GM21528 (cell line): ENCODE data around the gene MPEG1.
A peak's percentile ranks its signal among the peaks of the same experiment; 100 is the strongest.

Experiments
- ATAC-seq: cut with Tn5 transposase; IDR thresholded peaks from one replicate; pipeline ENCODE4 v1.9.1; 2021; ENCODE audit warnings: mild to moderate bottlenecking, moderate library complexity; ENCODE audit not compliant: unreplicated experiment, low FRiP score

The MPEG1 gene

DNA sequence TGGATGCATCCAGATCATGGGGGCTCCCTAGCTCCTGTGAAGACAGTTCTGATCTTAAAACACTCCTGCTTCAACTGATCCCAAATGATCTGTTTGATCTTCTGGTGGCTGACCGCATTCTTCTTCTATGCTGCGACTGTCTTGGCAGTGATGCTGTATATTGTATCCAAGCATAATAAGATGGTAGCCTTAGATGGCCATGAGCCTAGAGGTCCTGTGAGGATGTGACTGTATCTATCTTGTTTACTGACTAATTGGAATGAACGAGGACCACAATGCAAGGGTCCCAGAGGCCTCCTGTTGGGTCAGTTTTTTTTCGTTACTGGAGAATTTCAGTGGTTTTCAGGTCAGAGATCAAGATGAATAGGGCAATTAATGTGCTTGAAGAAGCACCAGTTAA is 7.1 kb upstream of the MPEG1 start:
- no peak for ATAC-seq

DNA sequence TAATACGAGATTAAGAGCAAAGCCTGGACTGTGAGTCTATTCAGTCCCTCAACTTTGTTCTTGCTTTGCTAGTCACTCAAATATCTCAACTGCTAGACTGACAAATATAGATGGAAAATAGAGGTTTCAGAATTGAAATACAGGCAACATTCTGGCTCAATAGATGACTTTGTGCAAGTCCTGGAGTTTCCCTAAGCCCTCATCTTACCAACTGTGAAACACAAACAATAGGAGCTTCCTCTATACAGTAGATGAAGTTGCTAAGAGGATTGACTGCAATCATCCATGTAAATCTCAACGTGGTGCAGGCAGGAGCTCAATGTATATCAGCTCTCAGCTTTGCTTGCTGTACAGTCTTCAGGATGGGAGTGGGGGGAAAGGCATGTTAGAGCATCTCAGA is 6.2 kb upstream of the MPEG1 start:
- no peak for ATAC-seq

DNA sequence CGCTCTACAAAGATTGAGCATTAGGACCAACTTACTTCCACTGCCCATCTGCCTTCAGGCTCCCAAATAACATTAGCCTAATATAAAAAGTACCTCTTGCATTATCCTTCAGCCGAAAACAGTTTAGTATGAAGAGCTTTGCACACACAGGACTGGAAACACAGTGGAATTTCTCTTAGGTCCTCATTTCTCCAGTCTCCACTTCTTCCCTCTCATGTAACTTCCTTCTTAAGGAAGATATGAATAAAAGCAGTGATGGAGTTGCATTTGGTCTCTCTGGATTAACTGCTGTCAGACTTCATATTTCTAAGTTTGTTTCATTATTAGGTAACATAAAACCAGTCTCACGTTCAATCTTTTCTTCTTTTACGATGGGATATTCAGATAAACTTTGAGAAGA is 5.6 kb upstream of the MPEG1 start:
- ATAC-seq: no peak

DNA sequence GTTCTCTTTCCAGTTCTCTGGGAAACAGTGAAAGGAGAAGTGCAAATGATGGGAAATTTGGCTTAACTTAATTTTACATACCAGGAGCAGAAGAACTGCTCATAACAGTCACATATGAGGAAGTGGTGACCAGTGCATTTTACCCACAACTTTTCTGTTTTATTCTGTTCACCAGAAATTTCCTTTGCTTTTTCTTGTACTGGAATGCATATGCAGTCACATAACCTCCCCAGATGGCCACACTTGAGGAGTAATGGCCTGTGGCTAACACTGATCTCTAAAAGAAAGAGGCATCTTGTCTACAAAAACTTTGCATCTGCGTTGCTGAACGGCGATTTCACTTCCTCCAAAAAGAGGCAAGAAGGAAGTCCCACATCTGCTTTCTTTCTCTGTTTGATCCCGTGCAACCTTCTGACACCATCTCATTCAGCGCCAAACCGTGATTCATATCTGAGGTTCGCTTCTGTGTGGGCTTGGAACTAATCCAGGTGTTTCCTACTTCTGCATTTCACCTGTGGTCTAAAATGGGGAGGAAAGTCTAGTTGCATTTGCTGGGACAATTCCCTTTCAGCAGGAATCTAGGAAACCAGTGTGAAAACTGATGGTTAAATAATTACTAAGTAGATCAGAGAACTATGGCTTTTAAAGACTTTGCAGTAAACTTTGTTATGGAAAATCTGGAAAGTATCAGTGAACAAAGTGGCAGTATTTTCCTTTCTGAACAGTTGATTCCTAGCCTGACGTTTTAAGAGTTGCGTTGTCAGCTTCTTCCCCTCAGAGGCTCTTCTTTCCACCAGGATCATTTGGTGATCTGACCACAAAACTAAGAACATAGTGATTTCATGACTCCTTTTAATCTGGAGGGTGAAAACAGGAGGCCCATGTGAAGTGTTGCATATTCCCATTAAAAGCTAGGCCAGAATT is 4.2 kb upstream of the MPEG1 start:
- ATAC-seq: peak; percentile 89

DNA sequence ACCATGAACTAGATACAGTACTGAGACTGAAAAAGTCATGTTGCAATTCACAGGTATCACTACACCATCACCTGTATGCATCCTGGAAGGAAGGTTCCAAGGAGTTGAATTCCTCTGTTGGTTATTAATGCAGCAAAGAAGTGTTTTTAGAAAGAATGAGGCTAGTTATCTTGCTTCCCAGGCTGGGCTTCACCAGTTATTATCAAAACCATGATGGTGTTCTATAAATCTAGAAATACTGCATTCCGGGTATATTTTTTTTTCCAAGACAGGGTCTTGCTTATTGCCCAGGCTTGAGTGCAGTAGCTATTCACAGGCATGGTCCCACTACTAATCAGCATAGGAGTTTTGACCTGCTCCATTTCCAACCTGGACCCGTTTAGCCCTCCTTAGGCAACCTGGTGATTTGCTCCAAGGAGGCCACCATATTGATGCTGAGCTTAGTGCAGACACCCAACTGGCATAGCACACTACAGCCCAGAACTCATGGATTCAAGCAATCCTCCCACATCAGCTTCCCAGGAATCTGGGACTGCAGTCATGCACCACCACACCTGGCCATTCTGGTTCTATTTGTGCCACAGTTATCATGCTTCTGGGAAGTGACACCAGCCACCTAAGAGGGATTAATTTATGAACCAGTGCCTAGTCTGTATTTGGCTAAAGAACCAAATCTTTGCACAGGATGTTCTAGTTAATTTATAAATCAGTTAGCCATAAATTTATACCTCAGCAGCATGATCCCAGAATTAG is 1.6 kb upstream of the MPEG1 start:
- ATAC-seq: no peak

DNA sequence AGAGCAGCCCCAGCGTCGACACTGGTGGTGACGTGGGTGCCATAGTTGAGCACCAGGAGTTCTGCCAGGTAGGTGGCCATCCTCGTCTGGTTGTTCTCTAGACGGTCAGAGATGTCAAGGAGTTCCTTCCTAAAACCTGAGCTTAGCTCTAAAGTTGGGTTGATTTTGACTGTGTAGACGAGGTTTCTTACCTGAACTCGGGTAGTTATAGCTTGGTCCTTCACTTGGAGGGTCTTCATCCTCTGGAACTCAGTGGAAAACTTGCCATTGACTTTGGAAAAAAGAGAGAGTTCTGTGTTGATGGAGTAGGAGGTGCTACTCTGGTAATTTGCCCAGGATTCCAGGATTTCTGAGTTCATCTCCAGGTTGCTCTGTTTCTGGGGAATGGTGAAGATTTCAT is 505 bp downstream of the MPEG1 start:
- no peak for ATAC-seq

DNA sequence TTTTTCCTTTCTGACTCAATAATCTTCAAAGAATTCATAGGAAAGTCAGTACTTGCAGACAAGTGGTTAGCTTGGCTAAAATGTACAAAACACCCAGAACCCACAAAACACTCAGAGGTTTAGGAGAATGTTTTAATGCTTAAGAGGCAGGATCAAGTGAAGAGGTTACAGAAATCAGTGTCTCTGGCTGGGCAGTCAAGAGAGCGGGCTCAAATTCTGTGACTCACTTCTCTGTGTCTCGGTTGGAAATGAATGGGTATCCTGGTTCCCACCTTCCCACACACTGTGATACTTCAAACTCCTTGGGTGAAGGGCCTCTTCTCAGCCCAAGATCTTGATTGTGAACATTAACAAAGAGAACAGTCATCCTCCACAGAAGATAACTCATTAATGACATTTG is 3.8 kb downstream of the MPEG1 start:
- ATAC-seq: no peak

DNA sequence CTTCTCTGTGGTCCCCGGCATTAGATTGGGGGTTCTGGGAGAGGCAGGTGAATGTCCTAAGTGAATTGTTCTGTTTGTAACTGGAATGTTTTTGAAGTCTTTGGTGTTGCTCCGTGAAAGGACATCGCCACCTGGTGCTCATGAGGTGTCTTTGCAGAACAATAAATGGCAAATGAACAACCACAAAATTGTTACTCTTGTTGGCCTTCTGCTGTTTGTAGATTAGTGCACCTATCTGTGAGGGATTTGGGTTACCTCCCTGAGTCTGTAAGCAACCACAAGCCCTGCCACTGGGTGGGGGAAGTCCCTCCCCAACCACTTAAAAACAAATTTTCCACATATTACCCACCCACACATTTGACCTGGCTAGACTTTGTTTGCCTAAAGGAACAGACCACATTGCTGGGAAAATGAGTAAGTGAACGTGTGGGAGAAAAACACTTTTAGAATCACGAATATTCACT is 4.7 kb downstream of the MPEG1 start:
- ATAC-seq: peak; percentile 66

DNA sequence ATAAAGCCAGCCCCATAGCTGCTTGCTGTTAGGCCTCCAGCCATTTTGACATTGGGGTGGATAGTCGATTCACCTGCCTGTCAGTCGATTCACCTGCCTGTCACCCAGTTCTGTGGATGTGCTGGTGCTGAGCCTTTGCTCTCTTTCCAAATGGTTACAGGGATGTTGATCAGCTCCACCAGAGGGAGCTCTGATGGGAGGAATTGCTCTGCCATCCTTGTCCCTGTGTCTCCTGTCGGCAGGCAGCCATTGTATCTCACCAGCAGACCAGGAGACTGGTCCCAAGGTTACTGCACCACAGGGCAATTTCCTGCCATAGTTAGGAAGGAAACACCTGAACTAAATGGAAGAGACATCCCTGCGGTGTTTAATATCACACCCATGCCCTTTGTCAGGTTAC is 6.1 kb downstream of the MPEG1 start:
- ATAC-seq: no peak

DNA sequence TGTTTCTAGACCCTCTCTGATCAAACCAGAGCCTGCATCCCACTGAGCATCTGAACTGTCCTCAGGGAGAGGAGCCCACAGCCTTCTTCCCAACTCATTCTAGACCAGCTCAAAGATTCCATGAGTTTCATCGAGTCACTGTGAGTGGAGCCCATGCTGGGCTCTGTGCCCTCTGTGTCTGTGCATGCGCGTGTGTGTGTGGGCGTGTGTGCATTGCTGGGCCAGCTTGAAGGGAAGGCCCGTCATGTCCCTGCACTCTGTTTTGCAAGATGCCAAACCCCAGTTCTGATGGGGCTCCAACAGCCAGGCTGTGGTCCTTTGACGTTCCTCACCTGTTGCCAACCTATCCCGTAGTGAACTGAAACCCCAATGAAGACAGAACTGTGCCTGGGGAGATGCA is 7.1 kb downstream of the MPEG1 start:
- ATAC-seq: no peak

DNA sequence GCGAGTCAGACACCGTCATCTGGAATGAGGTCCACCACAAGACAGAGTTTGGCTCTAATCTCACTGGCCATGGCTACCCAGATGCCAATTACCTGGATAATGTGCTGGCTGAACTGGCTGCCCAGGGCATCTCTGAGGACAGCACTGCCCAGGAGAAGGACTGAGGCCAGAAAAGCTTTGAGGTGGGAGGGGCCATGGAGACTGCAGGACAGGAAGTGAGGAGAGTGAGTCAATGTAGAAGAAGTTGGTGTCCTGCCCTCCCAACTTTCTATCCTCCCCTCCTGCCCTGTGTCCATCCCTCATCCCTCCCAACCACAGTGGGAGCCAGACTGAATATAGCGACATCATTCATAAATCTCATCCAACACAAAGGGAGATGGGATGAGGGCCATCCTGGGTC is 8.0 kb downstream of the MPEG1 start:
- ATAC-seq: no peak

DNA sequence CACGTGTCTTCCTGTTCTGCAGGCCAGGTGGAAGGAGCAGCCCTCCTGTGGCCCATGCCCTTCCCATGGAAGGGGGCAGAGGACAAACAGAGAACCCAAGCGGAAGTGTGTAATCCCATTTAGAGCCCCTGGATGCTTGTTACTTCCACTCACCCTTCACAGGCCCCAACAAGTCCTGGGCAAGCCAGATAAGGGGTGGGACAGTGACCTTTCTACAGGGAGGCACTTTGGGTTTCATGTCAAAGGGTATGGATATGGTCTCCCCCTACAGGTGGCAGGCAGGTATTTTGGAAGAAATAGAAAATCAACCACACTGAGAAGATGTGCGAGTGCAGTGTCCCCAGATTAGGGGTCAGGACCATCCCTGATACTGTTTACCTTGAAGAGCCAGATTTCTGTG is 11.4 kb downstream of the MPEG1 start:
- no peak for ATAC-seq

DNA sequence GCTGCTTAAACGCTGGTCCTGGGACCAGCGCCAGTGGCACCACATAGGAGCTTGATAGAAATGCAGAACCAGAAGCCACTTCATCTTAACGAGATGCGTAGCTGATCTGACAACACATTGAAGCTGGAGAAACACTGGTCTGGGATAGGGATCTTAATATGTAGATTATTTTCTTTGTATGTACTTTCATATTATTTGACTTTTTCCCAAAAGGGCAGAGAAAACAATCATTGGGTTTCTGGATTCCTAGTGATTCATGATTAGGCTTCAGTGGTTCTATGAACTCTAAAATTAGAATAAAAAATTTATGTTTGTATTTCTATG is 12.3 kb downstream of the MPEG1 start:
- ATAC-seq: no peak

DNA sequence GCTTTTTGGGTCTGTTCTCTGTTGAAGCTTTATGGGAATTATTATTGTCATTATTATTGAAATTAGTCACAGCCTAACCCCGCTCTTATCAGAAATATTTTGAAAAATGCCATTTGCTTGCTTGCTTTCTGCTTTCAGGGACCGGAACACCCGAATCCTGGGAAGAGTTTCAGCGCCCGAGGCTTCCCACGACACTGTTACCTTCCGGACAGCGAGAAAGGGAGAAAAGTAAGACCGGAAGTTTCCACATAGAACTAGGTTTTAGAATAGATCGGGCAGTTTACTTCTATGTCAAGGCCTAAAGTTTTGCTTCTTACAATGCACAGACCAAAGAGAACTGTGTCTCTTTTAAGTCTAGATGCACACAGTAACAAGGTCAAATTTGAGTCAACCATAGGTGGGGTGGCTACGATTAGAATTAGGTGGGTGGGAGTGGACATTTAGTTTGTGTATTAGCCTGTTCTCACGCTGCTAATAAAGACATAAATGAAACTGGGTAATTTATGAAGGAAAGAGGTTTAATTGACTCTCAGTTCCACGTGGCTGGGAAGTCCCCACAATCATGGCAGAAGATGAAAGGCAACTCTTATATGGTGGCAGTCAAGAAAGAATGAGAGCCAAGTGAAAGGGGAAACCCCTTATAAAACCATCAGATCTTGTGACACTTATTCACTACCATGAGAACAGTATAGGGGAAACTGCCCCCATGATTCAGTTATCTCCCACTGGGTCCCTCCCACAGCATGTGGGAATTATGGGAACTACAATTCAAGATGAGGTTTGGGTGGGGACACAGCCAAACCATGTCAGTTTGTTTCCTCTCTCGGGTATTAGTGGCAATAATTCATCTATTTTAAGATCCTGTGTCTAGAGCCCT is 12.9 kb downstream of the MPEG1 start:
- ATAC-seq: no peak

DNA sequence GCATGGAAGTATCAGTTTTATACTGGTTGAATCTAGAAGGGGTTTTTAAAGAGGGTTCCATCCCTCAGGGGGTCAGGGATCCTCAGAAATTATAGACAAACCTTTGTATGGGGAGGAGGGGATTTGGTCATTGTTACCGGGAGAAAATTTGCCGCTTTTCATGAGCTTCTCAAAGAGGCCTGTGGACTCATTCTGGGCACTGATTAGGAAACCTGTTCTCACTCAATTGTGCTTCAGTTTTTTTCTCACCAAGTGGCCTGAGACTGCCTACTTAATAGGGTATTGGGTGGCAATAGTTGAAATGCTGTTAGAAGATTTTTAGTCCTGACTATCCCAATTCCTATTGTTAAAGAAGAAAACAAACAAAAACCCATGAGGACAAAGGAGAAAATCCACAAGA is 14.0 kb downstream of the MPEG1 start:
- ATAC-seq: no peak

DNA sequence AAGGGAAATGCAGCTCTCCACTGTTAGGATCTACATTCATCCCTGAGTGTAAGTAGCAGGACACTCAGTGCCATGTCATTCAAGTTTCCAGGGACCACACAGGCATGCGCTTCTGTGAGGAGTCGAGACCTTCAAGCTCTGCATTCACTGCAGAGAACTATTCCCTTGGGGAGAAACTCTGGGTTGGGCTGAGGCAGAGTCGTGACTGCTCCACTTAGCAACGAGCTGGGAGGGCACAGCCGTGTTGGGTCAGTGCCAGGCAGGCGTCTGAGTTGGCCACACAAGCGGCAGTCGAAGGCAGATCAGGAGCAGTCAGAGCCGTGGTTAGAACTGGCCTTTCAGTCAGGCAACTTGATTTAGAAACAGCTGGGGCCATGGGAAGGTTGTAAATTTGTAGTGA is 14.7 kb downstream of the MPEG1 start:
- ATAC-seq: no peak

DNA sequence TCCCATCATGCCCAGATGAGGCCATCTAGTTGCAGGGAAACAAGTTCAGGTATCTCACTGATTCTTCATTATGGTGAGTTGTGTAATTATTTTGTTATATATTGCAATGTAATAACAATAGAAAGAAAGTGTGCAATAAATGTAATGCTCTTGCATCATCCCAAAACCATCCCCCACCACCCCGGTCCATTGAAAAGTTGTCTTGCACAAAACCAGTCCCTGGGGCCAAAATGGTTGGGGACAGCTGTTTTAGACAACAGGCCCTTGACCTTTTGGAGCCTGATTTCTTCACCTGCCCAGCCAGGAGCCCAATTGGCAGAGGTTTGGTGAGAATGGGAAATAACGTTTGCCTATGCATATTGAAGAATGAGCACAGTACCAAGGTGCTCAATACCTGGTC is 15.9 kb downstream of the MPEG1 start:
- no peak for ATAC-seq

DNA sequence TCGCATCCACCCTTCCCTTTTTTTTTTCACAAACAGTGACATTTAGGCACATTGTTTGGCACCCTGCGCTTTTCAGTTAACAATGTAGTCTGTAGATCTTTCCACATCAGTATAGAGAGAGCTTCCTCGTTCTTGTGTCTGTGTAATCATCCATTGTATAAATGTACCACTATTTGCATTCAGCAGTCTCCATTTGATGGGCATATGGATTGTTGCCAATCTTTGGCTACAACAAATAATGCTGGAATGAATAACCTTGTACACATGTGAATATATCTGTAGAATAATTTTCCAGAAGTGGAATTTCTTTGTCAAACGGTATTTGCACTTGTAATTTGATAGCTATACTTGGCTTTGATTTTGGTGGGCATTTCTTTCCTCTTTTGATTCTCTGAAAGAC is 17.1 kb downstream of the MPEG1 start:
- no peak for ATAC-seq

DNA sequence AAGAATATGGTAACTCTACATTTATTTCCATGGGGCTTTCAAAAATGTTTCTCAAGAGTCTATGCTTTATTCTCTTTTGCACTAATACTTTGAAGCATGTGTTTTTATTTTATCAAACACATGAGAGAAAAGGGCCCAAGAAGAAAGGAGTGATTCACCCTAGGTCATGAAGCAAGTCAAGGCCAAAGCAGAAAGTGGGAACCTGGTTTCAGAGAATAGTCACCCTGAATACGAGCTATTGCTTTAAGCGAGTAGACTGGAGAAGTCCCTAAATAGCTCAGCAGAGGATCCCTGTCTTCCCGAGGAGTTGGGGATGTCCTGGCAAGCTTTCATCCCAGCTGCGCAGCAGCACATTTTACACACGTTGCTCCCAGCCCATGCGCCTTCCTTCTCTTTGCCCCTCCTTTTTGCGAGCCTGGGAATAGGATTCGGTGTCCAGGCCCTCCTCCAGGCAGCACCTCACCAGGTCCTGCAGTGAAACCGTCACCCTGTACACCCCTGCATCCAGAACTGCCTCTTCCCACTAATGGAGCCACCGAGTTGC is 19.1 kb downstream of the MPEG1 start:
- no peak for ATAC-seq

DNA sequence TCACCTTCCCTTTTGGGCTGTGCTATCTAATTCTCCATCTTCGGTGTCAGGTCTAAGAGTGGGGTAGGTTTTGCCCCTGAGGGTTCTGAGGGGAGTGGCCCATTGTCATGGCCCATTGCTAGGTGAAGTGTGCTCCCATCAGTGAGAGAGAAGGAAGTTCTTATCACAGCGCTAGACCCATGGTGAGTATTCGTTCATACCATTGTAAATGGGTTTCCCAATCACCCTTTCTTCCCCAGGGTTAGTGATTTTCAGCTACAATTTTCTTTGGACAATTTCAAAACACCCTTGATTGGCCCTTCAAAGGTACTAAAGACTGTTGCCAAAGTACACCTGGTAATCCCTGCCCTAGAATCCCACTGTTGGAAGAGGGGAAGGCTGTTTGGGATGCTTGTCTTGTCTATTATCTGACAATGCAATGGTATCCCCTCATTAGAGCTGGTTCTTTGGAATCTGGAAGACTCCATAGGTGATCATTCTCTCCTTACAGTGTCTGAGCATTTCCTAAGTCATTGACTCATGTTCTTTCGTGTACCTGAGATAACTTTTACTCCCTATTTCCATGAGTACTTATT is 20.2 kb downstream of the MPEG1 start:
- no peak for ATAC-seq
